IMR-90 (cell line): ENCODE data around the gene CUTC. TPM values are rescaled to one million over a fixed set of nuclear protein-coding genes. Genes with fewer than 3 reads are reported as not detected.

ENCODE experiments used
- ATAC-seq: fragments of 200-7000 bp; cut with Tn5 transposase; 2 replicates; pipeline ENCODE4 v1.9.1; 2020; ENCODE audit warnings: low read depth, mild to moderate bottlenecking, moderate library complexity
- Bru-seq: library from RNA; stranded (reverse); fragments of 400-500 nt; gene quantifications from one replicate; lab custom pipeline; 2021; lab: Mats Ljungman, UMichigan
- BruChase-seq, 2 experiments: library from RNA; stranded (reverse); fragments of 400-500 nt; gene quantifications; one replicate each; lab custom pipeline; 2021; lab: Mats Ljungman, UMichigan
- BruUV-seq: library from RNA; stranded (reverse); fragments of 400-500 nt; replicated peaks from 2 replicates; lab custom pipeline; 2021; lab: Mats Ljungman, UMichigan
- CTCF ChIA-PET: fragments of 300-600 bp; formaldehyde crosslinking; extraction: SDS; loops from one replicate; lab custom pipeline; 2021; ENCODE audit warnings: antibody characterized with exemption; lab: Yijun Ruan, JAX
- POLR2A ChIA-PET: fragments of 300-600 bp; sonication (Branson Sonifier 250); formaldehyde crosslinking; loops from one replicate; lab custom pipeline; 2022; ENCODE audit warnings: antibody characterized with exemption; ENCODE audit not compliant: unreplicated experiment; lab: Charles Lee
- DNase-seq: peaks from one replicate; pipeline ENCODE4 v3.0.0; 2013
- H2AFZ ChIP-seq: replicated peaks from 2 replicates; pipeline ENCODE3; 2013; ENCODE audit warnings: low read length, mild to moderate bottlenecking; ENCODE audit not compliant: poor library complexity
- H2AK5ac ChIP-seq: 2 replicates; pipeline ENCODE4 v1.6.1; 2013; ENCODE audit warnings: low read depth, low read length, inconsistent platforms
- H2AK9ac ChIP-seq: replicated peaks from 2 replicates; pipeline ENCODE3; 2013; ENCODE audit warnings: mild to moderate bottlenecking, low read depth, low read length, moderate library complexity; ENCODE audit not compliant: poor library complexity
- H2BK120ac ChIP-seq: 2 replicates; pipeline ENCODE4 v1.6.1; 2013; ENCODE audit warnings: low read depth, low read length, inconsistent platforms
- H2BK15ac ChIP-seq: 3 replicates; pipeline ENCODE4 v1.6.1; 2013; ENCODE audit warnings: low read depth, low read length, inconsistent platforms
- H2BK20ac ChIP-seq: 2 replicates; pipeline ENCODE4 v1.6.1; 2013; ENCODE audit warnings: low read depth, mild to moderate bottlenecking, inconsistent platforms, low read length, moderate library complexity
- H2BK5ac ChIP-seq: 2 replicates; pipeline ENCODE4 v1.6.1; 2013; ENCODE audit warnings: mild to moderate bottlenecking, low read depth, low read length, inconsistent platforms; ENCODE audit not compliant: poor library complexity, severe bottlenecking
- H3K14ac ChIP-seq: replicated peaks from 2 replicates; pipeline ENCODE4 v1.6.1; 2013; ENCODE audit warnings: low read depth, low read length, inconsistent platforms
- H3K18ac ChIP-seq: 2 replicates; pipeline ENCODE4 v1.6.1; 2013; ENCODE audit warnings: low read depth, low read length, control low read depth
- H3K23ac ChIP-seq: 2 replicates; pipeline ENCODE4 v1.6.1; 2013; ENCODE audit warnings: low read depth, low read length, inconsistent platforms
- H3K27ac ChIP-seq: 2 replicates; pipeline ENCODE4 v1.5.1; 2013; ENCODE audit warnings: mild to moderate bottlenecking, control low read depth, low read length; ENCODE audit not compliant: insufficient read depth
- H3K27me3 ChIP-seq: 2 replicates; pipeline ENCODE4 v1.6.1; 2013; ENCODE audit warnings: low read length; ENCODE audit not compliant: control insufficient read depth, insufficient read depth
- H3K36me3 ChIP-seq: 2 replicates; pipeline ENCODE4 v1.6.1; 2013; ENCODE audit warnings: low read length, mixed read lengths; ENCODE audit not compliant: control insufficient read depth, insufficient read depth
- H3K4ac ChIP-seq: 2 replicates; pipeline ENCODE4 v1.6.1; 2013; ENCODE audit warnings: low read depth, low read length, inconsistent platforms
- H3K4me1 ChIP-seq: 2 replicates; pipeline ENCODE4 v1.6.1; 2013; ENCODE audit warnings: low read length, mixed read lengths; ENCODE audit not compliant: control insufficient read depth, insufficient read depth
- H3K4me2 ChIP-seq: 2 replicates; pipeline ENCODE4 v1.6.1; 2013; ENCODE audit warnings: low read depth, mild to moderate bottlenecking, control low read depth, low read length, moderate library complexity
- H3K4me3 ChIP-seq: 2 replicates; pipeline ENCODE4 v1.5.1; 2013; ENCODE audit warnings: low read depth, mild to moderate bottlenecking, control low read depth, low read length, moderate library complexity; ENCODE audit not compliant: insufficient read depth
- H3K56ac ChIP-seq: 2 replicates; pipeline ENCODE4 v1.6.1; 2013; ENCODE audit warnings: low read length, inconsistent platforms; ENCODE audit not compliant: insufficient read depth; ENCODE audit errors: extremely low read depth
- H3K79me1 ChIP-seq, 2 experiments: 2 replicates each; pipeline ENCODE4 v1.6.1; 2013; ENCODE audit warnings: low read length in 2 of 2, inconsistent platforms in 1 of 2, low read depth in 1 of 2
- H3K9ac ChIP-seq: 2 replicates; pipeline ENCODE4 v1.6.1; 2013; ENCODE audit warnings: low read depth, low read length, control low read depth
- H3K9me1 ChIP-seq: 2 replicates; pipeline ENCODE4 v1.6.1; 2013; ENCODE audit warnings: low read length, inconsistent platforms; ENCODE audit not compliant: insufficient read depth
- H3K9me3 ChIP-seq: 2 replicates; pipeline ENCODE4 v1.6.1; 2013; ENCODE audit warnings: low read length; ENCODE audit not compliant: control insufficient read depth, insufficient read depth
- H4K20me1 ChIP-seq: 2 replicates; pipeline ENCODE4 v1.6.1; 2013; ENCODE audit warnings: low read length, inconsistent platforms; ENCODE audit not compliant: insufficient read depth
- H4K5ac ChIP-seq: 2 replicates; pipeline ENCODE4 v1.6.1; 2013; ENCODE audit warnings: mild to moderate bottlenecking, low read depth, low read length, control low read depth
- H4K8ac ChIP-seq, 2 experiments: 2 replicates each; pipeline ENCODE4 v1.6.1; 2013; ENCODE audit warnings: low read depth in 2 of 2, low read length in 2 of 2, control low read depth in 1 of 2, inconsistent platforms in 1 of 2
- H4K91ac ChIP-seq: 2 replicates; pipeline ENCODE4 v1.6.1; 2013; ENCODE audit warnings: low read depth, low read length, inconsistent platforms; ENCODE audit not compliant: insufficient read depth
- BHLHE40 ChIP-seq: fragments of 150-350 bp; IDR thresholded peaks from 2 replicates; pipeline ENCODE4 v1.6.1; 2016; ENCODE audit warnings: mild to moderate bottlenecking, low read depth, low read length
- MAFK ChIP-seq: IDR thresholded peaks from 2 replicates; pipeline ENCODE4 v1.6.1; 2012; ENCODE audit warnings: low read depth, low read length, improper control_type of control experiment
- MAZ ChIP-seq: IDR thresholded peaks from 2 replicates; pipeline ENCODE4 v1.6.1; 2012; ENCODE audit warnings: low read depth, mild to moderate bottlenecking, low read length, improper control_type of control experiment, moderate library complexity, borderline replicate concordance
- MXI1 ChIP-seq: IDR thresholded peaks from 2 replicates; pipeline ENCODE4 v1.6.1; 2012; ENCODE audit warnings: low read depth, mild to moderate bottlenecking, low read length, moderate library complexity, borderline replicate concordance
- RAD21 ChIP-seq: IDR thresholded peaks from 2 replicates; pipeline ENCODE4 v1.6.1; 2012; ENCODE audit warnings: low read length, improper control_type of control experiment
- RCOR1 ChIP-seq: IDR thresholded peaks from 2 replicates; pipeline ENCODE4 v1.6.1; 2012; ENCODE audit warnings: mild to moderate bottlenecking, low read length, improper control_type of control experiment; ENCODE audit not compliant: insufficient replicate concordance
- SMC3 ChIP-seq: fragments of 150-350 bp; IDR thresholded peaks from 2 replicates; pipeline ENCODE4 v1.6.1; 2016; ENCODE audit warnings: low read depth, mild to moderate bottlenecking, antibody characterized with exemption, low read length, moderate library complexity
- WGBS, 2 experiments: methylation state at CpG; one replicate each; pipeline versions ENCODE4 v1.1.5 to v1.1.7; 2013; ENCODE audit warnings: missing lambda C conversion rate in 2 of 2; ENCODE audit not compliant: insufficient read length in 1 of 2; ENCODE audit errors: extremely low coverage in 2 of 2; 5-methylcytosine and 5-hydroxymethylcytosine counted together
- dilution Hi-C: fragments of 300-500 bp; cut with HindIII; formaldehyde crosslinking; loops from one replicate; pipeline ENCODE4 v1.14.3; 2018; ENCODE audit warnings: low sequenced_read_pairs; ENCODE audit not compliant: unreplicated experiment
- in situ Hi-C: fragments of 300-500 bp; cut with MboI; formaldehyde crosslinking; loops from 3 replicates; pipeline ENCODE4 v1.14.3; 2019; ENCODE audit warnings: low sequenced_read_pairs, inconsistent platforms, mixed read lengths
- intact Hi-C: fragments of 100-400 bp; cut with micrococcal nuclease; formaldehyde crosslinking; loops from 2 replicates; pipeline ENCODE4 v1.10.0; 2022
- long read RNA-seq: library from polyadenylated mRNA; unstranded; transcript quantifications from one replicate; pipeline ENCODE4 v2.0.0, GENCODE V29; 2021; ENCODE audit not compliant: unreplicated experiment
- polyA plus RNA-seq, 3 experiments: library from polyadenylated mRNA; depleted of rRNA; stranded (reverse); fragments of >200 nt; gene quantifications; 2 replicates each; pipeline ENCODE4 v1.2.3, GENCODE V29; 2012; ENCODE audit warnings: low replicate concordance in 1 of 3
- total RNA-seq: library from RNA; depleted of rRNA; stranded (reverse); fragments of >200 nt; gene quantifications from 2 replicates; pipeline ENCODE4 v1.2.3, GENCODE V29; 2012; rRNA removed
- TF ChIP-seq, protein P1 (sequence below): fragments of 150-350 bp; IDR thresholded peaks from 2 replicates; pipeline ENCODE4 v1.6.1; 2016; ENCODE audit warnings: low read depth, mild to moderate bottlenecking, low read length, moderate library complexity, borderline replicate concordance
- TF ChIP-seq, protein P2 (sequence below): conservative IDR thresholded peaks from 2 replicates; pipeline ENCODE4 v1.5.1; 2012; ENCODE audit warnings: mild to moderate bottlenecking, low read depth, low read length, improper control_type of control experiment

Gene CUTC, protein sequence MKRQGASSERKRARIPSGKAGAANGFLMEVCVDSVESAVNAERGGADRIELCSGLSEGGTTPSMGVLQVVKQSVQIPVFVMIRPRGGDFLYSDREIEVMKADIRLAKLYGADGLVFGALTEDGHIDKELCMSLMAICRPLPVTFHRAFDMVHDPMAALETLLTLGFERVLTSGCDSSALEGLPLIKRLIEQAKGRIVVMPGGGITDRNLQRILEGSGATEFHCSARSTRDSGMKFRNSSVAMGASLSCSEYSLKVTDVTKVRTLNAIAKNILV
- total RNA-seq, result 7.0 and 17.2 TPM in 2 replicates
- polyA plus RNA-seq (2012; rRNA removed), result 9.1 and 10.2 TPM in 2 replicates
- polyA plus RNA-seq (2012; cell fraction: cytosol; rRNA removed), result 2.7 and 5.5 TPM in 2 replicates
- polyA plus RNA-seq (2012; cell fraction: nucleus; rRNA removed; ENCODE audit: low replicate concordance), result 1.3 and 11.4 TPM in 2 replicates
- percentile 65 among the genes with signal in this experiment for Bru-seq, nascent RNA
- BruChase-seq, experiment 1, labeled RNA remaining after a 6-hour chase, result percentile 61 among the genes with signal in this experiment
- BruChase-seq, experiment 2, labeled RNA remaining after a 2-hour chase, result percentile 56 among the genes with signal in this experiment
- long read RNA-seq, partial matches to known transcripts, result 0 of 12 reads
- long read RNA-seq, other reads (novel, unspliced or antisense), result 10 of 12 reads

DNA sequence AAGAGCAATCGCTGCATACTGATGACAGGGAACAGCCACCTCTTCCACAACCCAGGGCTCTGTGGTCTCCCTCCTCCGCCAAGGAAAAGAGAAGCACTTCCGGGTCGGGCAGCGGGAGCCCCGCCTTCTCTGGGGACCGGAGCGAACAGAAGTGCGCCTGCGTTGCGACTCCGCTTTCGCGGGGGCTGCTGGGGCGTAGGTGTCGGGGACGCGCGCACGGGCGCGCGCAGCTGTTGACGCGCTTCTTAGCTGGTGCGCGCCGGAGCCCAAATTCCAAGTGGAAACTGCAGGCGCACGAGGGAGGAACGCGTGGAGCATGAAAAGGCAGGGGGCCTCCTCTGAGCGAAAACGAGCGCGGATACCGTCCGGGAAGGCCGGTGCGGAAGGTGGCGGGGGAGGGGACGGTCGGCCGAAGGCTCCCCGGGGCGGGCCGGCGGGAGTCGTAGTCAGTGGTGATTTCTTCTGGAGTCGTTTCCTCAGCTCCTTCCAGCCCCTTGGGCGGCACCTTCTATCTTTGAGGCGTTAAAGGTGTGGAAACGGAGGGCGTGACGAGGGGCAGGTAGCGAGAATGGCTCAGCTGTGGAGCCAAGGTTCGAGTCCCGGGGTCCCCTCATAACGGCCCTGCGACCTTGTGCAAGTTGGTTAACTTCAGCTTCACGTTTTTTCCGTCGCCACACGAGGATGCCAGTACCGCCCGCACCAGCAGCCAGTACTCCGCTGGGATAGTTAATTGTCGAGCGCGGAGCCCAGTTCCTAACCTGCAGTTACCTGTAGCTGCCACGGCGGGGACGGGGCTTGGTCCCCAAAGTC lies at the start of gene CUTC, which contains the start of gene COX15:
Gene CUTC, plus strand, starts transcription at position 202 of the 810 bp plus-strand sequence. Its CDS starts 115 bp downstream, at position 317.
Gene COX15, minus strand, starts transcription at position 95 of the 810 bp plus-strand sequence. Its CDS starts 78 bp downstream, at position 17.
- Histone ChIP-seq H4K20me1 (no peaks in the 10 kb centered on the region), H3K14ac (peak within 1 kb of the TSS; percentile 95), H3K23ac (peak within 1 kb of the TSS; percentile 90), H3K4me1 (peaks cover 2% of the 10 kb centered on the region; the same call in 1 of the 2 replicates), H3K9me1 (no peaks in the 10 kb centered on the region), H4K8ac (peak within 1 kb of the TSS; percentile 85 to 98), H3K79me1 (peaks cover 23 to 44% of the 10 kb centered on the region in 2 experiments; a peak in 3 of 4 replicates), H2BK20ac (no peak within 1 kb of the TSS), H4K5ac (peak within 1 kb of the TSS; percentile 93), H3K18ac (peak within 1 kb of the TSS; percentile 43), H2BK15ac (peak within 1 kb of the TSS; percentile 31; the same call in 1 of the 3 replicates), H3K4me3 (peak within 1 kb of the TSS; percentile 69), H3K4me2 (peak within 1 kb of the TSS; percentile 100), H3K9ac (peak within 1 kb of the TSS; percentile 99), H3K56ac (peak within 1 kb of the TSS; percentile 90), H2AK9ac (peak within 1 kb of the TSS; percentile 94), H2AFZ (peak within 1 kb of the TSS; percentile 93), H4K91ac (peak within 1 kb of the TSS; percentile 87), H3K9me3 (no peaks in the 10 kb centered on the region), H3K36me3 (peaks cover 8% of the 10 kb centered on the region), H3K27me3 (no peaks in the 10 kb centered on the region), H3K4ac (peak within 1 kb of the TSS; percentile 91), H2AK5ac (peak within 1 kb of the TSS; percentile 92), H2BK120ac (peak within 1 kb of the TSS; percentile 67), H2BK5ac (peak within 1 kb of the TSS; percentile 88), H3K27ac (peak within 1 kb of the TSS; percentile 96)
- in situ Hi-C loops, result no loop called here
- intact Hi-C loops, result loop anchor here (1.0 to 10.0 kb wide), 5 partner anchors 50 to 453 kb away; partner anchors contain the start of genes ABCC2 and ERLIN1
- ChIA-PET CTCF (interaction anchor here (0.7 to 1.6 kb wide), 5 partner anchors 11 to 233 kb away, joined by 3 to 5 read pairs (median 3); no protein-coding TSS in a partner anchor), POLR2A (interaction anchor here (0.6 to 0.7 kb wide), 3 partner anchors 8 to 113 kb away, joined by 3 read pairs; no protein-coding TSS in a partner anchor)
- BruUV-seq, result no TSS peak
- dilution Hi-C loops, result no loop called here
- DNase-seq (peak; percentile 96), ATAC-seq (peak; percentile 95)
- 1% methylated on average over 56 of the region's 73 CpGs; no CpG with 5 or more reads in 1 of the 2 experiments for WGBS, 2 experiments
- TF ChIP-seq, protein P1, sequence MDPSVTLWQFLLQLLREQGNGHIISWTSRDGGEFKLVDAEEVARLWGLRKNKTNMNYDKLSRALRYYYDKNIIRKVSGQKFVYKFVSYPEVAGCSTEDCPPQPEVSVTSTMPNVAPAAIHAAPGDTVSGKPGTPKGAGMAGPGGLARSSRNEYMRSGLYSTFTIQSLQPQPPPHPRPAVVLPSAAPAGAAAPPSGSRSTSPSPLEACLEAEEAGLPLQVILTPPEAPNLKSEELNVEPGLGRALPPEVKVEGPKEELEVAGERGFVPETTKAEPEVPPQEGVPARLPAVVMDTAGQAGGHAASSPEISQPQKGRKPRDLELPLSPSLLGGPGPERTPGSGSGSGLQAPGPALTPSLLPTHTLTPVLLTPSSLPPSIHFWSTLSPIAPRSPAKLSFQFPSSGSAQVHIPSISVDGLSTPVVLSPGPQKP, result no peak
- TF ChIP-seq SMC3, result no peak; the same call in 1 of the 2 replicates
- TF ChIP-seq MXI1, result peak; percentile 96
- TF ChIP-seq, protein P2, sequence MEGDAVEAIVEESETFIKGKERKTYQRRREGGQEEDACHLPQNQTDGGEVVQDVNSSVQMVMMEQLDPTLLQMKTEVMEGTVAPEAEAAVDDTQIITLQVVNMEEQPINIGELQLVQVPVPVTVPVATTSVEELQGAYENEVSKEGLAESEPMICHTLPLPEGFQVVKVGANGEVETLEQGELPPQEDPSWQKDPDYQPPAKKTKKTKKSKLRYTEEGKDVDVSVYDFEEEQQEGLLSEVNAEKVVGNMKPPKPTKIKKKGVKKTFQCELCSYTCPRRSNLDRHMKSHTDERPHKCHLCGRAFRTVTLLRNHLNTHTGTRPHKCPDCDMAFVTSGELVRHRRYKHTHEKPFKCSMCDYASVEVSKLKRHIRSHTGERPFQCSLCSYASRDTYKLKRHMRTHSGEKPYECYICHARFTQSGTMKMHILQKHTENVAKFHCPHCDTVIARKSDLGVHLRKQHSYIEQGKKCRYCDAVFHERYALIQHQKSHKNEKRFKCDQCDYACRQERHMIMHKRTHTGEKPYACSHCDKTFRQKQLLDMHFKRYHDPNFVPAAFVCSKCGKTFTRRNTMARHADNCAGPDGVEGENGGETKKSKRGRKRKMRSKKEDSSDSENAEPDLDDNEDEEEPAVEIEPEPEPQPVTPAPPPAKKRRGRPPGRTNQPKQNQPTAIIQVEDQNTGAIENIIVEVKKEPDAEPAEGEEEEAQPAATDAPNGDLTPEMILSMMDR, result 0 out of 2 replicates have a peak, but pooled peaks have one; percentile 25
- TF ChIP-seq MAZ, result peak; percentile 83
- TF ChIP-seq RAD21, result peak; percentile 30
- TF ChIP-seq MAFK, result no peak
- TF ChIP-seq RCOR1, result no peak
- TF ChIP-seq BHLHE40, result 0 out of 2 replicates have a peak, but pooled peaks have one; percentile 9
